Activated gamma-delta T cell treated with anti-CD3 and anti-CD28 coated beads, Interleukin-2, amount 50 U/mL, for 16 hours (primary cell): ENCODE data around the gene NUDT12.
A peak's percentile ranks its signal among the peaks of the same experiment; 100 is the strongest.

Experiments
- DNase-seq: peaks from one replicate; pipeline ENCODE4 v3.0.0-alpha.2; 2020; ENCODE audit warnings: low read depth

Gene NUDT12

DNA sequence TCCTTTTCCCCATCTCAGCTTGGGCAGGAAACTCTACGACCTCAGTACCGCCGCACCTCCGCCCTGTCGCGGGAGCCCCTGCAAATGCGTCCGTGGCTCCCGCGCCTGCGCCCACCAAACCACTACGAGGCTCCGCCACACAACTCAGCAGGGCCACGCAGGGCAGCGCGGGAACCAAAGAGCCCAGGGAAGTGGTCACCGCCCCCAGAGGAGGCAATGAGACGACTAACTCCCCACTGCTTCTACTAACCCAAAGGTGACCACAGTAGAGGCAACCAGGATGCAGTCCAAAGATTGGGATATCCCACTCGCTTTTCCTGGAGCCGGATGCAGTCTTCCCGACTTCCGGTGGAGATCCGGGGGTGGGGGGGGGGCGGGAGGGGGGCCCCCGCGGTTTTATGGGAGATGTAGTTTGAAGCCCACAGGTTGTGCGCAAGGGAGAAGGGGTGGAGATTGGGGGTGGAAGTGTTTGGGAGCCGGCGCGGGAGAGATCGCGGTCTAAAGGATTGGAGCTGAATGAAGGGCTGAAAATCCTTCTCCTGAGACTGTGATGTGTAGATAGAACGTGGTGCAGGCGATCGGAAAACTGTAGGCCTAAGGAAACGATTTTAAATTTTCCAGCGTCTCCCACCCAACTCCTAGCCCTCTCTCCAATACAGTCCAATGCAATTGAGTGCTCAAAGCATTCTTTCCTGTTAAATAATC lies at the start of gene NUDT12:
TSS of gene NUDT12 (minus strand) at position 337 of the 705 bp plus-strand sequence. CDS start 2,541 bp downstream, outside the sequence.
- peak; percentile 10 for DNase-seq

- no peak for DNase-seq
Measured at GRCh38 chr5:103607346-103607745, 44.8 kb upstream of the NUDT12 start.

- DNase-seq, result no peak
Measured at GRCh38 chr5:103605277-103605676, 42.7 kb upstream of the NUDT12 start.

DNA sequence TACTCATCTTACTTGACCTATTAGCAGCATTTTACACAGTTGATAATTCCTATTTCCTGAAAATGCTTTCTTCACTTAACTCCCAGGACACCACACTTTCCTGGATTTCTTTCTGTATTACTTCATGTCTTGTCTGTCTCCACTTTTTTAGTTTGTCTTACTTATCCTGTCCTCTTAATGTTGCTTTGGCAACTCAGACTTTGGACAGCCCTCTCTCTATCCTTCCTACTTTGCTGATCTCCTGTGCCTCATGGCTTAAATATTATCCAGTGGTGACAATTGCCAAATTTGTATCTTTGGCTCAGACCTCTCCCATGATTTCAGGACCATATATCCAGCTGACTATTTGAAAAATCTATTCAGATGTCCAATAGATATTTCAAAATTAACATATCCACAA lies 39.8 kb upstream of the NUDT12 start:
- no peak for DNase-seq

GRCh38 chr5:103601314-103601713 lies 38.7 kb upstream of the NUDT12 start:
- DNase-seq, result no peak

DNA sequence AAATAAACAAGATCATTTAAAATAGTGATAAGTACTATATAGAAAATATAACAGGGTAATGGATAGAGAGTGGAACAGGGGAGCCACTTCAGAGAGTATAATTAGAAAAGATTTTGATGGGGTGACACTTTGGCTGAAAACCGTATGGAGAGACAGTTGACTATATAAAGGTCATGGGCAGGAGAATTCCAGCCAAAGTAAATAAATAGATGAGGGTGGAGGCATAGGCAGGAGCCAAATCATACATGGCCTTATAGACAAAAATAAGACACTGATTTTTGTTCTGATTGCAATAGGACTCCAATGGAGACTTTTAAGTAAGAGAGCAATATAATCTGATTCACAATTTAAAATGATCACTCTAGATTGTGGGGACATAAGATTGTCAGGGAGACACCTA lies 37.5 kb upstream of the NUDT12 start:
- DNase-seq, result no peak

- no peak for DNase-seq
Measured at GRCh38 chr5:103598997-103599566, 36.5 kb upstream of the NUDT12 start.

DNA sequence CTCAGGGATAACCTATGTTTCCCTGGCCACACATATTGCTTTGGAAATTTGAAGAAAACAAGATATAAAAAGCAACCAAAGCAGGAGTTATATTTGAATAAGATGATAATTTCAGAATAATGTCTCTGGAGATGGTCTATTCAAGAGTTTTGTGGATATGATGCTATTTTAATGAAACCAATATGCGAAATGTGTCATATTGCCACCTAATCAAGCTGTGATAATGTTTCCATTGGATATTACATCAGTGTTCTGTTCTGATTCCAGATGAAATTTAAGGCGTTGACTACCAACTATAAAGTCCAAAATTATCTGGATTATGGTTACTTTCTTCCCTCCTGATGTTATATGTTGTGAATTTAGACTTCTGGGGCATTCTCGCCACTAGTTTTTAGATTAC lies 27.6 kb upstream of the NUDT12 start:
- no peak for DNase-seq

DNA sequence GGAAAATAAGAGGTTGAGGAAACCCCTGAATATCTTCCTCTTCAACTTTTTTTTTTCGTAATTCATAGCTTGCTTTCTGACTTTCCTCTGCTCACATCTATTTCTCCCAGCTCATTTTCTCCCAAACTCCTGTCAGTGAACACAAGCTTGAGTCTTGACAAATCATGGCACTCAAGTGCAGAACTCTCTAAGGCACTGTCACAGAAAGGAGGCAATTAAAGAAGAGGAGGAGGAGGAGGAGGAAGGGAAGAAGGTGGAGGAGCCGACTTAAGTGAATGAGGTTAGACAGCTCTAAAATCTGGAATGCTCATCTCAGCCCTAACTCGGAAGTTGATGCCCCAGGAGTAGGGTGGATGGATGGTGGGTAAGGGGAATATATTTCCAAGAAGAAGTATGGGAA lies 27.2 kb upstream of the NUDT12 start:
- no peak for DNase-seq

DNA sequence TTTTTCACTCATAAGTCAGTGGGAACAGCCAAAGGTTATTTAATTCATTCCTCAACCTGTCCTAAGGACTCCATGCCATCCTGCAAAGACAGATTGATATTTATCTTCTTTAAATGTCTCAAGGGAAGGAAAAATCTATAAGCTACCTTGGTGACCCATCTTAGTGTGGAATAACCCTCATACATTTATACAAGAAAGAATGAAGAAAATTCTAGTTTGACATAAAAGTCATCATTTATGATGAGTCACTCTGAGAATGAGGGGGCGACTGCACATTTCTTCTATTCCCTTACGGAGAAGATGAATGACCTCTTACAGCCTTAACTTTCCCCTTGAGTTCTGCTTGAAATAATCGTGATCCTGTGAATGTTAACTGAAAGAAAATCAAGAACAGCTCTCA lies 26.8 kb upstream of the NUDT12 start:
- no peak for DNase-seq

DNA sequence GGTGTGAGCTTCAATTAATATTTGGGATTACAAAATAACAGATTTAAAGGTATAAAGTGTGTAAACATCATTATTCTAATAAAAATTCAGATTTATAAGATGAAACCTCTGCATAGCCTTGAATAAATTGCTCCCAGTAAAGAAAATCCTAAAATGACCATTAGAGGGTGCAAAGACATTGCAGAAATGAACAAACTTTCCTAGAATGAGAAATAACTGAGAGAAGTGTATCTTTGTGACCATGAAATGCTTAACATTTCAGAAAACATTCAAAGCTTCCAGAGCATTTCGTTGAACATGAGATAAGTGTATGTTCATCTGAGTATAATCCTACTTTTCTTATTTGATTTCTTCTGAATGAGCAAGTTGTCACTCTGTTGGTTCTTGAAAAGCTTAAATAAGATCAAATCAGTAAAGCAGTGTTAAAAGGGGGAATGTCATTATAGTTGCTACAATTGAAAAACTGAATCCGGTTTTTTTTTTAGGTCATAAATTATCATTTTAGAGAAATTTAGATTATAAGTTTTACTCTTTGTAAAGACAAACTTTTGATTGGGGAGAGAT lies 24.7 kb upstream of the NUDT12 start:
- DNase-seq, result no peak

GRCh38 chr5:103582364-103582763 lies 19.8 kb upstream of the NUDT12 start:
- no peak for DNase-seq

GRCh38 chr5:103573411-103573810 lies 10.8 kb upstream of the NUDT12 start:
- no peak for DNase-seq

- no peak for DNase-seq
Measured at GRCh38 chr5:103572454-103572853, 9.9 kb upstream of the NUDT12 start.

DNA sequence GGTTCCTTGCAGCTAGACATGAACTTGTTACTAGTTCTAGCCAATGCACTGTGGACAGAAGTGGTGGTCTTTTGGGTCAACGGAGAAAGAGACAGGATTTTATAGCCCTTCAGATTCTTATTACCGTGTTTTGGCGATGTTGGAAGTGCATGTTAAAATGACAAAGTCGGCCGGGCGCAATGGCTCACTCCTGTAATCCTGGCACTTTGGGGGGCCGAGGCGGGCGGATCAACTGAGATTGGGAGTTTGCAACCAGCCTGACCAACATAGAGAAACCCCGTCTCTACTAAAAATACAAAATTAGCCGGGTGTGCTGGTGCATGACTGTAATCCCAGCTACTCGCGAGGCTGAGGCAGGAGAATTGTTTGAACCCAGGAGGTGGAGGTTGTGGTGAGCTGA lies 9.1 kb upstream of the NUDT12 start:
- DNase-seq, result no peak

- DNase-seq, result no peak
Measured at GRCh38 chr5:103569313-103570060, 6.9 kb upstream of the NUDT12 start.

- no peak for DNase-seq
Measured at GRCh38 chr5:103565719-103566118, 3.1 kb upstream of the NUDT12 start.

DNA sequence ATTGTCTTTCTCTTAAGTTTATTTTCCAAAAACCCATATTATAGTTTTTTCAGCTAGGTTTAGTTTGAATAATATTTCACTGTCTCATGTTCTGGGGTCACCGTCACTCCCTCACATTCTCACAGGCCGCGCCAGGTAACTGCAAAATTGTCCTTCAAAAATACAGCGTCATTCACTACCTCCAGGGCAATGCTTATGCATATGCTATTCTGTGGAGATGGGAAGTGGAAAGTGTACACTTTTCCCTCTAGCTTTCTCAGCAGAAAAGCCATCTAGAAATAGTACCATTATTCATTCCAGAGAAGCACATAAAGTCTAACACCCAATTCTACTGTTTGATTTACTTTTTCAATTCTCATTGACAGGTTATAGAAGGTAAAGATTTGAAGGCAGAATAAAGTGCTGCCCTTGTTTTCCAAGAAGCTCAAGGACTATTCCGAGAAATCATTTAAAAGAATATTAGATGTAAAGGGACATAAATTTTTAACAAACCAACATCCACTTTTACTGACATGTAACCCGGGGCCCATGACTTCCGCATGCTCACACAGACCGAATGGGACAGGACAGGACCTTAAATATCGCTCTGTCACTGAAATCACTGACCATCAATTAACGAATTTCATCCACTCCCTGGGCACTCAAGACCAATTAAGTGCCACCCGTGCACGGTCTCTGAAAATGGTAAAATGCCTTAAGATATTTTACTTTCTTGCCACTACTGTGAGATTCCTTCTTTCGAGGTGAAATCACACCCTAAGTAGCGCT lies 720 bp downstream of the NUDT12 start:
- DNase-seq, result no peak

- no peak for DNase-seq
Measured at GRCh38 chr5:103560826-103561225, 1.8 kb downstream of the NUDT12 start.

GRCh38 chr5:103546858-103547257 lies 15.7 kb downstream of the NUDT12 start:
- no peak for DNase-seq

- no peak for DNase-seq
Measured at GRCh38 chr5:103542441-103542840, 20.1 kb downstream of the NUDT12 start.

DNA sequence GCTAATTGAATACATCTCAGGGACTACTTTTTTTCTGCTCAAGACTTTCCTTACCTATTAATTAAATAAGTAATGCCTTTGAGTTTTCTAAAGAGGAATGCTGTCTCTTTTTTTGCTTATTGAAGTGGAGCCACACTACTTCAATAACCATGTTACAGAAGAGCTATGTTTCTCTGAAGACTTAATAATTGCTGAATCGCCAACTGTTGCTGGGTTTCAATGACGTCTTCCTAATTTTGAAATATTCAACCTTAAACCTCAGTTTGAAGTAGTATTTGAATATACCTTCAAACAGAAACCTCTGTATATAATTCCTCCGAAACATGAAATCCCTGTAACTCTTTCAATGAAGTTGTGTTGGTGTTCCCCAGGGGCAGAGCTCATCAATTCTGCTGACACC lies 21.0 kb downstream of the NUDT12 start:
- DNase-seq, result no peak
